Measurements from ENCODE around the gene ARL15.

DNA sequence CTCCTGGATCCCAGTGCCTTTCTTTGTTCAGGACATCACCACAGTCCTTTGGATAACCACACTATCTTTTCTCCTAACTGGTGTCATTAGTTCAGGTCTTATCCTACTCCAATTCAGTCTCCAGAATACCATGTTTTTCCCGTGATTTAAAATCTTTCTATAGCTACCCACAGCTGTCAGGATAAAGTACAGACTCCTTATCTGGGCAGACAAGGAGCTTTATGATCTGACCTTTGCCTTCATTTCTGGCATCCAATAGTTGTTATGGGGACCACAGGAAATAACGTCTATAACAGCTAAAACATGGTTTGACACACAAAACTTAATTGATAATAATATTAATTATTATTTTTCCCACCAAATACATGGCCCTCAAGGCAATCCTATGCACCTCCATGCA, 125.6 kb downstream of the ARL15 start:
- TF ChIP-seq, protein P1, sequence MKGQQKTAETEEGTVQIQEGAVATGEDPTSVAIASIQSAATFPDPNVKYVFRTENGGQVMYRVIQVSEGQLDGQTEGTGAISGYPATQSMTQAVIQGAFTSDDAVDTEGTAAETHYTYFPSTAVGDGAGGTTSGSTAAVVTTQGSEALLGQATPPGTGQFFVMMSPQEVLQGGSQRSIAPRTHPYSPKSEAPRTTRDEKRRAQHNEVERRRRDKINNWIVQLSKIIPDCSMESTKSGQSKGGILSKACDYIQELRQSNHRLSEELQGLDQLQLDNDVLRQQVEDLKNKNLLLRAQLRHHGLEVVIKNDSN (IDR thresholded peaks at IDR 0.05) = no peak
- TF ChIP-seq EP300 (IDR thresholded peaks at IDR 0.05; ENCODE audit: borderline replicate concordance) = no peak
- TF ChIP-seq CEBPB (IDR thresholded peaks at IDR 0.05) = no peak
- TF ChIP-seq TAF1 (IDR thresholded peaks at IDR 0.05; ENCODE audit: low read depth) = no peak
- TF ChIP-seq, protein P2, sequence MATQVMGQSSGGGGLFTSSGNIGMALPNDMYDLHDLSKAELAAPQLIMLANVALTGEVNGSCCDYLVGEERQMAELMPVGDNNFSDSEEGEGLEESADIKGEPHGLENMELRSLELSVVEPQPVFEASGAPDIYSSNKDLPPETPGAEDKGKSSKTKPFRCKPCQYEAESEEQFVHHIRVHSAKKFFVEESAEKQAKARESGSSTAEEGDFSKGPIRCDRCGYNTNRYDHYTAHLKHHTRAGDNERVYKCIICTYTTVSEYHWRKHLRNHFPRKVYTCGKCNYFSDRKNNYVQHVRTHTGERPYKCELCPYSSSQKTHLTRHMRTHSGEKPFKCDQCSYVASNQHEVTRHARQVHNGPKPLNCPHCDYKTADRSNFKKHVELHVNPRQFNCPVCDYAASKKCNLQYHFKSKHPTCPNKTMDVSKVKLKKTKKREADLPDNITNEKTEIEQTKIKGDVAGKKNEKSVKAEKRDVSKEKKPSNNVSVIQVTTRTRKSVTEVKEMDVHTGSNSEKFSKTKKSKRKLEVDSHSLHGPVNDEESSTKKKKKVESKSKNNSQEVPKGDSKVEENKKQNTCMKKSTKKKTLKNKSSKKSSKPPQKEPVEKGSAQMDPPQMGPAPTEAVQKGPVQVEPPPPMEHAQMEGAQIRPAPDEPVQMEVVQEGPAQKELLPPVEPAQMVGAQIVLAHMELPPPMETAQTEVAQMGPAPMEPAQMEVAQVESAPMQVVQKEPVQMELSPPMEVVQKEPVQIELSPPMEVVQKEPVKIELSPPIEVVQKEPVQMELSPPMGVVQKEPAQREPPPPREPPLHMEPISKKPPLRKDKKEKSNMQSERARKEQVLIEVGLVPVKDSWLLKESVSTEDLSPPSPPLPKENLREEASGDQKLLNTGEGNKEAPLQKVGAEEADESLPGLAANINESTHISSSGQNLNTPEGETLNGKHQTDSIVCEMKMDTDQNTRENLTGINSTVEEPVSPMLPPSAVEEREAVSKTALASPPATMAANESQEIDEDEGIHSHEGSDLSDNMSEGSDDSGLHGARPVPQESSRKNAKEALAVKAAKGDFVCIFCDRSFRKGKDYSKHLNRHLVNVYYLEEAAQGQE (IDR thresholded peaks at IDR 0.05; ENCODE audit: low read depth) = no peak
- no peak for TF ChIP-seq YY1 (IDR thresholded peaks at IDR 0.05; ENCODE audit: low read depth)
- TF ChIP-seq FOXM1 (IDR thresholded peaks at IDR 0.05; ENCODE audit: borderline replicate concordance, low read depth) = no peak
- TF ChIP-seq NFIC (IDR thresholded peaks at IDR 0.05) = no peak
- TF ChIP-seq RAD21 (IDR thresholded peaks at IDR 0.05; ENCODE audit: low read depth) = no peak
- TF ChIP-seq, protein P3, sequence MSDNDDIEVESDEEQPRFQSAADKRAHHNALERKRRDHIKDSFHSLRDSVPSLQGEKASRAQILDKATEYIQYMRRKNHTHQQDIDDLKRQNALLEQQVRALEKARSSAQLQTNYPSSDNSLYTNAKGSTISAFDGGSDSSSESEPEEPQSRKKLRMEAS (IDR thresholded peaks at IDR 0.05) = no peak
- no peak for TF ChIP-seq TCF12 (IDR thresholded peaks at IDR 0.05; ENCODE audit: low read depth)
- no peak for TF ChIP-seq TEAD4 (IDR thresholded peaks at IDR 0.05)
- TF ChIP-seq EGR1 (IDR thresholded peaks at IDR 0.05) = no peak

Data from Ishikawa (cell line).